B cell (primary cell): ENCODE measurements around the gene UCHL1. TPM values are rescaled to one million over a fixed set of nuclear protein-coding genes. Genes with fewer than 3 reads are reported as not detected.

Experiments
- ATAC-seq: fragments of 200-7000 bp; cut with Tn5 transposase; one replicate; pipeline ENCODE4 v1.10.0; 2021; ENCODE audit warnings: low read depth, mild to moderate bottlenecking, moderate number of reproducible peaks, moderate library complexity
- CTCF ChIA-PET: fragments of 350-600 bp; sonication (Branson Sonifier 250); formaldehyde crosslinking; loops from one replicate; lab custom pipeline; 2021; ENCODE audit warnings: antibody characterized with exemption, inconsistent platforms; lab: Charles Lee
- POLR2A ChIA-PET: fragments of 350-600 bp; sonication (Branson Sonifier 250); formaldehyde crosslinking; loops from one replicate; lab custom pipeline; 2021; ENCODE audit warnings: antibody characterized with exemption; lab: Charles Lee
- DNase-seq: peaks from one replicate; pipeline ENCODE4 v3.0.0; 2013
- H2AFZ ChIP-seq: 2 replicates; pipeline ENCODE4 v1.6.1; 2012; ENCODE audit warnings: mild to moderate bottlenecking, low read depth, low read length; ENCODE audit not compliant: insufficient read depth, poor library complexity, severe bottlenecking
- H3K27ac ChIP-seq, 2 donors: 1 replicate in 1 of 2; 2 replicates in 1 of 2; pipeline ENCODE4 v1.5.1; 2012 to 2013; ENCODE audit warnings: low read length in 2 of 2, mild to moderate bottlenecking in 2 of 2, moderate library complexity in 1 of 2
- H3K27me3 ChIP-seq, 4 experiments: fragments of 200-600 bp in 1 of 4; sonication (generic) in 1 of 4; replicated peaks in 1 of 4; 1 replicate in 2 of 4; 2 replicates in 2 of 4; pipeline versions ENCODE4 v1.6.1 to v1.7.0; 2013 to 2016; ENCODE audit warnings: low read length in 3 of 4, mild to moderate bottlenecking in 2 of 4, mixed read lengths in 1 of 4, moderate library complexity in 1 of 4; ENCODE audit not compliant: insufficient read depth in 4 of 4, control insufficient read depth in 3 of 4; ENCODE audit errors: control extremely low read depth in 1 of 4
- H3K36me3 ChIP-seq, 2 experiments: replicated peaks in 1 of 2; 1 replicate in 1 of 2; 2 replicates in 1 of 2; pipeline versions ENCODE4 v1.6.1 to v1.7.1; 2013; ENCODE audit warnings: low read length in 1 of 2; ENCODE audit not compliant: insufficient read depth in 2 of 2, control insufficient read depth in 1 of 2; ENCODE audit errors: control extremely low read depth in 1 of 2, extremely low read depth in 1 of 2
- H3K4me1 ChIP-seq, 2 donors: fragments of 200-600 bp in 1 of 2; sonication (generic) in 1 of 2; 1 replicate in 1 of 2; 2 replicates in 1 of 2; pipeline versions ENCODE4 v1.5.1 to v1.6.1; 2013 to 2017; ENCODE audit warnings: low read length in 2 of 2; ENCODE audit not compliant: control insufficient read depth in 2 of 2, insufficient read depth in 2 of 2
- H3K4me2 ChIP-seq: replicated peaks from 2 replicates; pipeline ENCODE3; 2012; ENCODE audit warnings: mild to moderate bottlenecking, low read depth, low read length; ENCODE audit not compliant: poor library complexity, severe bottlenecking
- H3K4me3 ChIP-seq, 5 experiments: fragments of 200-600 bp in 1 of 5; sonication (generic) in 1 of 5; 1 replicate in 3 of 5; 2 replicates in 2 of 5; pipeline versions ENCODE4 v1.5.1 to v1.7.0; 2011 to 2016; ENCODE audit warnings: low read length in 4 of 5, mild to moderate bottlenecking in 4 of 5, low read depth in 2 of 5, control low read depth in 1 of 5, moderate library complexity in 1 of 5; ENCODE audit not compliant: insufficient read depth in 1 of 5; ENCODE audit errors: control extremely low read depth in 1 of 5, extremely low read depth in 1 of 5
- H3K79me2 ChIP-seq: fragments of 200-600 bp; sonication (generic); one replicate; pipeline ENCODE4 v1.6.0; 2016; ENCODE audit warnings: low read length; ENCODE audit not compliant: control insufficient read depth, insufficient read depth
- H3K9ac ChIP-seq: fragments of 200-600 bp; sonication (generic); 2 replicates; pipeline ENCODE4 v1.6.1; 2017; ENCODE audit warnings: mild to moderate bottlenecking, low read length, moderate library complexity
- H3K9me3 ChIP-seq, 3 donors: one replicate each; pipeline versions ENCODE4 v1.6.1 to v1.7.1; 2013; ENCODE audit warnings: low read length in 2 of 3; ENCODE audit not compliant: control insufficient read depth in 2 of 3, insufficient read depth in 1 of 3; ENCODE audit errors: control extremely low read depth in 1 of 3
- H4K20me1 ChIP-seq: 2 replicates; pipeline ENCODE4 v1.6.0; 2012; ENCODE audit warnings: mild to moderate bottlenecking, low read length; ENCODE audit not compliant: insufficient read depth, control insufficient read depth, poor library complexity, severe bottlenecking
- H3K27ac Mint-ChIP-seq: one replicate; pipeline ENCODE4 v1.8.0; 2021; ENCODE audit warnings: mixed read lengths
- H3K27me3 Mint-ChIP-seq: one replicate; pipeline ENCODE4 v1.8.0; 2021; ENCODE audit warnings: mixed read lengths
- H3K4me1 Mint-ChIP-seq: one replicate; pipeline ENCODE4 v1.8.0; 2021; ENCODE audit warnings: mixed read lengths
- H3K4me3 Mint-ChIP-seq: one replicate; pipeline ENCODE4 v1.8.0; 2021; ENCODE audit warnings: mixed read lengths
- H3K9me3 Mint-ChIP-seq: one replicate; pipeline ENCODE4 v1.8.0; 2022; ENCODE audit warnings: mixed read lengths; ENCODE audit not compliant: insufficient read depth
- EZH2 ChIP-seq: IDR thresholded peaks from 2 replicates; pipeline ENCODE4 v1.6.1; 2012; ENCODE audit warnings: borderline replicate concordance, low read depth, mild to moderate bottlenecking, moderate library complexity, low read length; ENCODE audit not compliant: insufficient read depth, poor library complexity, severe bottlenecking
- WGBS: methylation state at CpG from one replicate; pipeline ENCODE4 v1.1.5; 2013; ENCODE audit warnings: missing lambda C conversion rate; ENCODE audit not compliant: insufficient coverage; 5-methylcytosine and 5-hydroxymethylcytosine counted together
- intact Hi-C: fragments of 100-400 bp; cut with micrococcal nuclease; formaldehyde crosslinking; loops from one replicate; pipeline ENCODE4 v1.10.0; 2022
- polyA plus RNA-seq: library from polyadenylated mRNA; depleted of rRNA; stranded (reverse); fragments of >200 nt; gene quantifications from 2 replicates; pipeline ENCODE4 v1.2.3, GENCODE V29; 2012
- total RNA-seq, 2 donors: library from RNA; stranded (reverse); fragments of 120-200 nt in 1 of 2; gene quantifications; 1 replicate in 1 of 2; 2 replicates in 1 of 2; pipeline versions ENCODE4 v1.2.3 to v1.2.4, GENCODE V29; 2013 to 2022
- TF ChIP-seq, protein P1 (sequence below): fragments of 200-600 bp; IDR thresholded peaks from one replicate; pipeline ENCODE4 v1.8.0; 2022; ENCODE audit warnings: antibody characterized with exemption, mild to moderate bottlenecking

The UCHL1 gene
- total and polyA plus RNA-seq, 2 donors (not counting 1 experiment from before 2014, with no cell fraction given): 0.47 to 0.84 TPM

DNA sequence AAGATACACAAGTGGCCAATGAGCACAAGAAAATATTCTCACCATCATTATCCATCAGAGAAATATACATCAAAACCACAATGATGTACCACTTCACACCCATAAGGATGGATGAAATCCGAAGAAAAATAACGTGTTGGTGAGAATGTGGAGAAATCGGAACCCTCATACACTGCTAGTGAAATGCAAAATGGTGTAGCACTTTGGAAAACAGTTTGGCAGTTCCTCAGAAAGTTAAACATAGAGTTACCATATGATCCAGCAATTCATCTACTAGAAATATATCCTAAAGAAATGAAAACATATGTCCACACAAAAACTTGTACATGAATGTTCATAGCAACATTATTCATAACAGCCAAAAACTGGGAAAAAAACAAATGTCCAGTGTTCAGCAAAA is 23.9 kb upstream of the UCHL1 start:
- Histone ChIP-seq H3K4me3 (no peak overlapping the region), H3K4me1 (no peaks in the 10 kb centered on the region), H3K79me2 (no peaks in the 10 kb centered on the region), H3K4me2 (no peak overlapping the region), H2AFZ (no peak overlapping the region), H3K27me3 (peaks cover 0 to 3% (median 0%) of the 10 kb centered on the region in 4 experiments), H3K9ac (no peak overlapping the region), H4K20me1 (no peaks in the 10 kb centered on the region), H3K9me3 (no peaks in the 10 kb centered on the region), H3K27ac (no peak overlapping the region), H3K36me3 (no peaks in the 10 kb centered on the region)
- Mint-ChIP-seq H3K9me3 (no peaks in the 10 kb centered on the region), H3K4me3 (no peak overlapping the region), H3K27me3 (peaks cover 13% of the 10 kb centered on the region), H3K27ac (no peak overlapping the region), H3K4me1 (no peaks in the 10 kb centered on the region)
- ATAC-seq (no peak), DNase-seq (no peak)
- ChIA-PET POLR2A (no interaction called here), CTCF (no interaction called here)
- no peak for TF ChIP-seq EZH2
- TF ChIP-seq, protein P1, sequence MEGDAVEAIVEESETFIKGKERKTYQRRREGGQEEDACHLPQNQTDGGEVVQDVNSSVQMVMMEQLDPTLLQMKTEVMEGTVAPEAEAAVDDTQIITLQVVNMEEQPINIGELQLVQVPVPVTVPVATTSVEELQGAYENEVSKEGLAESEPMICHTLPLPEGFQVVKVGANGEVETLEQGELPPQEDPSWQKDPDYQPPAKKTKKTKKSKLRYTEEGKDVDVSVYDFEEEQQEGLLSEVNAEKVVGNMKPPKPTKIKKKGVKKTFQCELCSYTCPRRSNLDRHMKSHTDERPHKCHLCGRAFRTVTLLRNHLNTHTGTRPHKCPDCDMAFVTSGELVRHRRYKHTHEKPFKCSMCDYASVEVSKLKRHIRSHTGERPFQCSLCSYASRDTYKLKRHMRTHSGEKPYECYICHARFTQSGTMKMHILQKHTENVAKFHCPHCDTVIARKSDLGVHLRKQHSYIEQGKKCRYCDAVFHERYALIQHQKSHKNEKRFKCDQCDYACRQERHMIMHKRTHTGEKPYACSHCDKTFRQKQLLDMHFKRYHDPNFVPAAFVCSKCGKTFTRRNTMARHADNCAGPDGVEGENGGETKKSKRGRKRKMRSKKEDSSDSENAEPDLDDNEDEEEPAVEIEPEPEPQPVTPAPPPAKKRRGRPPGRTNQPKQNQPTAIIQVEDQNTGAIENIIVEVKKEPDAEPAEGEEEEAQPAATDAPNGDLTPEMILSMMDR: no peak
- no CpG with 5 or more reads among the region's 3 CpGs for WGBS
- intact Hi-C loops: no loop called here

DNA sequence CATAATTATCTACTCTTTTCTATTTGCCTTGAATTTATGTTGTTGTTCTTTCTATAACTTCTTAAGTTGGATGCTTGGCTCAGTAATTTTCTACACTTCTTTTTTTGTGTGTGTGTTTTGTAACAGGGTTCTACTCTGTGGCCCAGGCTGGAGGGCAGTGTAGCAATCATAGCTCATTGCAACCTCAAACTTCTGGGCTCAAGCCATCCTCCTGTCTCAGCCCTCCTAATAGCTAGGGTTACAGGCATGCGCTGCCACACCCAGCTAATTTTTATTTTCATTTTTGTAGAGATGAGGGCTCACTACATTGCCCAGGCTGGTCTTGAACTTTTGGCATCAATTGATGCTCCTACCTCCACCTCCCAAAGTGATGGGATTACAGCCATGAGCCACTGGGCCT is 20.7 kb upstream of the UCHL1 start:
- Histone ChIP-seq H2AFZ (no peak overlapping the region), H3K4me2 (no peak overlapping the region), H3K4me3 (no peak overlapping the region), H3K79me2 (no peaks in the 10 kb centered on the region), H3K27ac (no peak overlapping the region), H3K9ac (no peak overlapping the region), H3K9me3 (no peaks in the 10 kb centered on the region), H3K36me3 (no peaks in the 10 kb centered on the region), H4K20me1 (no peaks in the 10 kb centered on the region), H3K27me3 (no peaks in the 10 kb centered on the region), H3K4me1 (no peaks in the 10 kb centered on the region)
- no peak for ATAC-seq
- Mint-ChIP-seq H3K4me3 (no peak overlapping the region), H3K4me1 (no peaks in the 10 kb centered on the region), H3K27me3 (no peaks in the 10 kb centered on the region), H3K27ac (no peak overlapping the region), H3K9me3 (no peaks in the 10 kb centered on the region)
- DNase-seq: no peak
- no CpG with 5 or more reads among the region's 1 CpG for WGBS
- CTCF ChIA-PET: no interaction called here
- TF ChIP-seq EZH2: no peak
- TF ChIP-seq, protein P1: no peak
- intact Hi-C loops: no loop called here
- POLR2A ChIA-PET: no interaction called here
